Right atrium auricular region (tissue), 2 donors: ENCODE data around the gene WDR43. TPM values are rescaled to one million over a fixed set of nuclear protein-coding genes. Genes with fewer than 3 reads are reported as not detected.

Source experiments
- DNase-seq: peaks from one replicate; pipeline ENCODE4 v3.0.0-alpha.2; 2019; ENCODE audit warnings: low spot score
- H3K27ac ChIP-seq, 2 donors: fragments of 200-600 bp; sonication (generic); 1 replicate in 1 of 2; 2 replicates in 1 of 2; pipeline ENCODE4 v1.5.1; 2016 to 2019
- H3K27me3 ChIP-seq, 2 donors: fragments of 200-600 bp; sonication (generic); one replicate each; pipeline versions ENCODE4 v1.5.1 to v1.6.0; 2017 to 2019
- H3K36me3 ChIP-seq: fragments of 200-600 bp; sonication (generic); one replicate; pipeline ENCODE4 v1.5.1; 2016
- H3K4me1 ChIP-seq, 2 donors: fragments of 200-600 bp; sonication (generic); one replicate each; pipeline versions ENCODE4 v1.5.1 to v1.6.0; 2017 to 2019
- H3K4me3 ChIP-seq, 2 donors: fragments of 200-600 bp; sonication (generic); 1 replicate in 1 of 2; 2 replicates in 1 of 2; pipeline ENCODE4 v1.5.1; 2017 to 2019; ENCODE audit warnings: mild to moderate bottlenecking in 1 of 2, moderate library complexity in 1 of 2
- H3K9me3 ChIP-seq, 2 donors: fragments of 200-600 bp; sonication (generic); one replicate each; pipeline ENCODE4 v1.5.1; 2019
- CTCF ChIP-seq, 2 donors: fragments of 200-600 bp; sonication (generic); IDR thresholded peaks; one replicate each; pipeline ENCODE4 v1.5.1; 2019; ENCODE audit warnings: antibody characterized with exemption in 2 of 2
- total RNA-seq, 2 donors: library from RNA; depleted of rRNA; stranded (reverse); fragments of >200 nt; gene quantifications; one replicate each; pipeline ENCODE4 v1.1.0, GENCODE V29; 2016

WDR43 gene
- total RNA-seq: 10 to 100 TPM; 17.8 to 18.9 TPM

- TF ChIP-seq CTCF (IDR thresholded peaks at IDR 0.05): no peak
- Histone ChIP-seq H3K36me3 (no peaks in the 10 kb centered on the region), H3K27me3 (no peaks in the 10 kb centered on the region), H3K27ac (peak within 1 kb of the TSS; percentile 66 to 77), H3K4me1 (peaks cover 0 to 35% of the 10 kb centered on the region in 2 donors), H3K9me3 (no peaks in the 10 kb centered on the region), H3K4me3 (peak within 1 kb of the TSS; percentile 97 to 99)
- DNase-seq: peak; percentile 95
Observed at GRCh38 chr2:28894470-28895188, at the start of gene WDR43. WDR43 (plus strand) TSS chr2:28894667; CDS start chr2:28894699, 32 bp downstream.

GRCh38 chr2:28855193-28855592, 39.3 kb upstream of the WDR43 start:
- no peaks in the 10 kb centered on the region for H3K27me3 ChIP-seq
- no peak overlapping the region for H3K4me3 ChIP-seq
- no peak for DNase-seq
- peaks cover 12% of the 10 kb centered on the region for H3K36me3 ChIP-seq
- no peaks in the 10 kb centered on the region for H3K9me3 ChIP-seq
- no peak overlapping the region for H3K27ac ChIP-seq
- H3K4me1 ChIP-seq: no peaks in the 10 kb centered on the region
- no peak for TF ChIP-seq CTCF (IDR thresholded peaks at IDR 0.05)

GRCh38 chr2:28855977-28856376, 38.5 kb upstream of the WDR43 start:
- no peaks in the 10 kb centered on the region for H3K27me3 ChIP-seq
- H3K27ac ChIP-seq: no peak overlapping the region
- no peaks in the 10 kb centered on the region for H3K9me3 ChIP-seq
- no peak for TF ChIP-seq CTCF (IDR thresholded peaks at IDR 0.05)
- H3K36me3 ChIP-seq: peaks cover 13% of the 10 kb centered on the region
- DNase-seq: no peak
- no peaks in the 10 kb centered on the region for H3K4me1 ChIP-seq
- no peak overlapping the region for H3K4me3 ChIP-seq

GRCh38 chr2:28868611-28869010, 25.9 kb upstream of the WDR43 start:
- Histone ChIP-seq H3K4me1 (peaks cover 0 to 28% of the 10 kb centered on the region in 2 donors), H3K27ac (no peak overlapping the region), H3K4me3 (peak overlapping the region; percentile 3 to 4), H3K9me3 (no peaks in the 10 kb centered on the region), H3K36me3 (peaks cover 6% of the 10 kb centered on the region), H3K27me3 (no peaks in the 10 kb centered on the region)
- DNase-seq: no peak
- TF ChIP-seq CTCF (IDR thresholded peaks at IDR 0.05): no peak

- peak overlapping the region; percentile 71 to 85 for H3K4me3 ChIP-seq
- H3K27me3 ChIP-seq: no peaks in the 10 kb centered on the region
- no peaks in the 10 kb centered on the region for H3K9me3 ChIP-seq
- H3K4me1 ChIP-seq: peaks cover 0 to 28% of the 10 kb centered on the region in 2 donors
- DNase-seq: no peak
- peak overlapping the region; percentile 79 to 81 for H3K27ac ChIP-seq
- H3K36me3 ChIP-seq: peaks cover under 1% of the 10 kb centered on the region
- no peak for TF ChIP-seq CTCF (IDR thresholded peaks at IDR 0.05)
Observed at GRCh38 chr2:28869494-28870145, 24.8 kb upstream of the WDR43 start.
